Left lung (tissue), 10 donors: ENCODE measurements around the gene TIPARP. TPM values are rescaled to one million over a fixed set of nuclear protein-coding genes. Genes with fewer than 3 reads are reported as not detected.
A peak's percentile ranks its signal among the peaks of the same experiment; 100 is the strongest.

Source experiments
- ATAC-seq: fragments of 200-7000 bp; cut with Tn5 transposase; one replicate; pipeline ENCODE4 v1.9.1; 2020; ENCODE audit warnings: moderate library complexity
- DNase-seq, 4 donors: peaks; one replicate each; pipeline ENCODE4 v3.0.0-alpha.2; 2013 to 2020
- H3K27ac ChIP-seq, 2 donors: fragments of 200-600 bp; sonication (generic) in 1 of 2; one replicate each; pipeline versions ENCODE4 v1.5.0 to v1.8.0; 2020 to 2021
- H3K27me3 ChIP-seq, 2 donors: fragments of 200-600 bp; sonication (generic) in 1 of 2; one replicate each; pipeline versions ENCODE4 v1.5.0 to v1.8.0; 2020 to 2021
- H3K36me3 ChIP-seq, 2 donors: fragments of 200-600 bp; sonication (generic) in 1 of 2; one replicate each; pipeline versions ENCODE4 v1.5.0 to v1.8.0; 2020 to 2021
- H3K4me1 ChIP-seq, 2 donors: fragments of 200-600 bp; one replicate each; pipeline ENCODE4 v1.8.0; 2021
- H3K4me3 ChIP-seq, 2 donors: fragments of 200-600 bp; sonication (generic) in 1 of 2; one replicate each; pipeline versions ENCODE4 v1.5.0 to v1.8.0; 2020 to 2021; ENCODE audit warnings: mild to moderate bottlenecking in 1 of 2
- H3K9me3 ChIP-seq, 2 donors: fragments of 200-600 bp; sonication (generic) in 1 of 2; one replicate each; pipeline versions ENCODE4 v1.5.0 to v1.8.0; 2020 to 2021
- CTCF ChIP-seq, 2 donors: fragments of 200-600 bp; sonication (generic) in 1 of 2; IDR thresholded peaks; one replicate each; pipeline versions ENCODE4 v1.5.0 to v1.8.0; 2021; ENCODE audit warnings: antibody characterized with exemption in 2 of 2
- intact Hi-C, 2 donors: fragments of 100-400 bp; cut with DNase I; formaldehyde crosslinking; loops; one replicate each; pipeline versions ENCODE4 v1.11.2 to v1.14.2; 2022
- polyA plus RNA-seq, 6 donors: library from polyadenylated mRNA; unstranded; fragments of 120-200 nt; gene quantifications; one replicate each; pipeline ENCODE4 v1.2.1, GENCODE V29; 2013; ENCODE audit not compliant: insufficient read length in 6 of 6
- total RNA-seq, 2 donors: library from RNA; stranded (reverse); fragmentation: NEBNext Ultra II Directional; extraction: Animal tissue kit (Norgen Biotek cat#: 25700); gene quantifications; one replicate each; pipeline ENCODE4 v1.2.1, GENCODE V29; 2021
- donor health status: DM: no; HTN: yes; CAD: no.
- donor health status: DM: no; HTN: no; CAD: no.

The TIPARP gene
- total and polyA plus RNA-seq, 8 donors = 21.0 to 49.5 (median 28.1) TPM

GRCh38 chr3:156685752-156686151 lies 11.4 kb downstream of the TIPARP start:
- DNase-seq (no peak), ATAC-seq (no peak)
- TF ChIP-seq CTCF (IDR thresholded peaks at IDR 0.05) = no peak
- H3K9me3 ChIP-seq = no peaks in the 10 kb centered on the region
- H3K36me3 ChIP-seq = no peaks in the 10 kb centered on the region
- H3K4me3 ChIP-seq = no peak overlapping the region
- peaks cover 32 to 96% of the 10 kb centered on the region in 2 donors for H3K4me1 ChIP-seq
- H3K27me3 ChIP-seq = no peaks in the 10 kb centered on the region
- intact Hi-C loops = no loop called here
- peak overlapping the region in 1 of 2 donors; percentile 82 for H3K27ac ChIP-seq

GRCh38 chr3:156687023-156687422 lies 12.6 kb downstream of the TIPARP start:
- ATAC-seq = no peak
- Histone ChIP-seq H3K4me1 (peaks cover 31 to 96% of the 10 kb centered on the region in 2 donors), H3K27me3 (no peaks in the 10 kb centered on the region), H3K36me3 (no peaks in the 10 kb centered on the region), H3K4me3 (no peak overlapping the region), H3K9me3 (no peaks in the 10 kb centered on the region), H3K27ac (no peak overlapping the region)
- intact Hi-C loops = no loop called here
- no peak for TF ChIP-seq CTCF (IDR thresholded peaks at IDR 0.05)
- no peak for DNase-seq

- DNase-seq = peak in 1 of 4 donors; percentile 45
- peaks cover 0 to under 1% of the 10 kb centered on the region in 2 donors for H3K36me3 ChIP-seq
- H3K4me3 ChIP-seq = no peak overlapping the region
- ATAC-seq = no peak
- H3K9me3 ChIP-seq = no peaks in the 10 kb centered on the region
- H3K27me3 ChIP-seq = no peaks in the 10 kb centered on the region
- no peak for TF ChIP-seq CTCF (IDR thresholded peaks at IDR 0.05)
- intact Hi-C loops = no loop called here
- no peak overlapping the region for H3K27ac ChIP-seq
- peaks cover 37 to 95% of the 10 kb centered on the region in 2 donors for H3K4me1 ChIP-seq
Measured at GRCh38 chr3:156688632-156689452, 14.5 kb downstream of the TIPARP start.

GRCh38 chr3:156689608-156690007 lies 15.2 kb downstream of the TIPARP start:
- DNase-seq = no peak
- intact Hi-C loops = no loop called here

More at GRCh38 chr3:156689608-156690007, 15.2 kb downstream of the TIPARP start:
- no peaks in the 10 kb centered on the region for H3K27me3 ChIP-seq
- H3K4me3 ChIP-seq = no peak overlapping the region
- no peak overlapping the region for H3K27ac ChIP-seq
- peaks cover 0 to 8% of the 10 kb centered on the region in 2 donors for H3K36me3 ChIP-seq
- peaks cover 37 to 88% of the 10 kb centered on the region in 2 donors for H3K4me1 ChIP-seq
- no peaks in the 10 kb centered on the region for H3K9me3 ChIP-seq
- ATAC-seq = no peak
- TF ChIP-seq CTCF (IDR thresholded peaks at IDR 0.05) = no peak
